GM19351 (cell line): ENCODE data around the gene MT1A.

Experiments
- ATAC-seq: cut with Tn5 transposase; IDR thresholded peaks from one replicate; pipeline ENCODE4 v1.9.1; 2021; ENCODE audit warnings: mild to moderate bottlenecking, moderate library complexity; ENCODE audit not compliant: unreplicated experiment

Gene MT1A

DNA sequence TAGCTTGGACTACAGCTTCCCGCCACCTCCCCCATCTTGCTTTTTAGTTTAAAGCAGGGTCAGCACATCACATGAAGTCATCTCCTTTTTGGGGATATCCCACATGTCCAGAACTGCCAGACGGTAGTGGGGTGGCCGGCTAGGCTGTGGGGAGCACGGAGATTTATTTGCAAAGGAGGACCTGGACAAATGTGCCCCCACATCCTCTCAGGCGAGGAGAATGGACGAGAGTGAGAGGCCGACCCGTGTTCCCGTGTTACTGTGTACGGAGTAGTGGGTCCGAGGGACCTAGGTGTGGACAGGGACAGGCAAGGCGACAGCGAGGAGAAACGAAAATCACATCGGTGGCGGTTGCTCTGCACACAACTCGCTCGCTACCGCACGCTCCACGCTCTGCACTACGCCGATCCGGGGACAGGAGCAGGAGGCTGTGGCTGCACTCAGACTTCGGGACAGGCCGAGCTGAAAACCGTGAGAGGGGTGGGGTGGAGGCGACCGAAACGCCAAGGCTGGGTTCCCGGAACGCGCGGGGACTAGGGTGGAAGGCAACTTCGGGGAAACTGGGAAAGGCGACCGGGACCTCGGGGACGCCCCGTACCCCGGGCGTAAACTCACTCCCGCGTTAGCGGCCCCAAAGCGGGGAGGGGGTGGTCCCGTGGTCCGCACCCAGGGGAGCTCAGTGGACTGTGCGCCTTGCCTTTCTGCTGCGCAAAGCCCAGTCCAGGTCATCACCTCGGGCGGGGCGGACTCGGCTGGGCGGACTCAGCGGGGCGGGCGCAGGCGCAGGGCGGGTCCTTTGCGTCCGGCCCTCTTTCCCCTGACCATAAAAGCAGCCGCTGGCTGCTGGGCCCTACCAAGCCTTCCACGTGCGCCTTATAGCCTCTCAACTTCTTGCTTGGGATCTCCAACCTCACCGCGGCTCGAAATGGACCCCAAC, at the start of gene MT1A:
MT1A (plus strand) TSS at position 853 of the 937 bp plus-strand sequence; CDS start at position 926, 73 bp downstream.
- ATAC-seq: no peak

DNA sequence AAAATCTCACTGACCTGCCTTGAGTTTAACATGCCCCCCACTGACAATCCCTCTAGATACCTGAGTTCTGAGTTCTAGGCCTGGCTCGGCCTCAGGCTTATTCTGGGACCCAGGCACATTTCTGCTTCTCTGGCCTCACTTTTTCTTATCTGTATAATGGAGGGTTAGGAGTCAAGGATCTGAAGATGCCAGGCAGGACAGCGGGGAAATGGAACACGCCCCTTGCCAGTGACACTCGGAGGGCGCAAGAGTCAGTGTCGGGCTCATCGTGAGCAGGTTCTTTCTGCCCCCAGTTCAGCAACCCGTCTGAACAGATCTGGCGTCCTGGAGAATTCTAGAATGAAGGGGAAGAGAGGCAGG, 49.7 kb upstream of the MT1A start:
- no peak for ATAC-seq

DNA sequence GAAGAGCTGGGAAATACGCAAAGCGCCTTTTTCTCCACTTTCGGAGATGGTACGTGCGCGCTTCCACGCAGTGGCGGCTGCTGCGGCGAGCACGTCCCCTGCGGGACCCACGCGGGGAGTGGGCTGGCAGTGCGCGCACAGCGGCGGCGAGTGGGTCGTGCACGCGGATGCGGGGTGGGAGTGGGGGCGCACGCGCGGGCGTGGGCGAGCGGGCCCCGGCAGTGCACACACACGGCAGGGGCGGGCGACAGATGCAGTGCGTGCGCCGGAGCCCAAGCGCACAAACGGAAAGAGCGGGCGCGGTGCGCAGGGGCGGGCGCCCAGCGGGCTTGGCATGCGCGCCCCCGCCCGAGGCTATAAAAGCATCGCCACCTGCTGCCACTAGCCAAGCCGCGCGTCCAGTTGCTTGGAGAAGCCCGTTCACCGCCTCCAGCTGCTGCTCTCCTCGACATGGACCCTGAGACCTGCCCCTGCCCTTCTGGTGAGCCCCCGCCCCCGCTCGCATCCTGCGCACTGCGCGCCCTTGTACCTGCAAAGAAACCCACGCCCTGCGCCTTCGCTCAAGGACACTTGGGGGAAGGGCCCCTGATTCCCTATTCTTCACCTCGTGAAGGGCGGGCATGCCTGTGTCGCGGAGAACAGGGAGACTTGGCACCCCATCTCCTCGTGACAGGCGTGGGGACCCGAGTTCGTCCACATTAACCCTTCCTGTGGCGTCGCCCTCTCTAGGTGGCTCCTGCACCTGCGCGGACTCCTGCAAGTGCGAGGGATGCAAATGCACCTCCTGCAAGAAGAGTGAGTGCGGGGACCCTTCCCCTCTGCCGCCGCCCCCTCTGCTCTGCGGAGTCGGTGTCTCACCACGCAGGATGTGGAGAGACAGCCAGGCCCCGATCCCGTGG, 49.1 kb upstream of the MT1A start, which contains the start of gene MT3:
MT3 (plus strand) TSS at position 388 of the 899 bp plus-strand sequence; CDS start at position 451, 63 bp downstream.
- no peak for ATAC-seq

DNA sequence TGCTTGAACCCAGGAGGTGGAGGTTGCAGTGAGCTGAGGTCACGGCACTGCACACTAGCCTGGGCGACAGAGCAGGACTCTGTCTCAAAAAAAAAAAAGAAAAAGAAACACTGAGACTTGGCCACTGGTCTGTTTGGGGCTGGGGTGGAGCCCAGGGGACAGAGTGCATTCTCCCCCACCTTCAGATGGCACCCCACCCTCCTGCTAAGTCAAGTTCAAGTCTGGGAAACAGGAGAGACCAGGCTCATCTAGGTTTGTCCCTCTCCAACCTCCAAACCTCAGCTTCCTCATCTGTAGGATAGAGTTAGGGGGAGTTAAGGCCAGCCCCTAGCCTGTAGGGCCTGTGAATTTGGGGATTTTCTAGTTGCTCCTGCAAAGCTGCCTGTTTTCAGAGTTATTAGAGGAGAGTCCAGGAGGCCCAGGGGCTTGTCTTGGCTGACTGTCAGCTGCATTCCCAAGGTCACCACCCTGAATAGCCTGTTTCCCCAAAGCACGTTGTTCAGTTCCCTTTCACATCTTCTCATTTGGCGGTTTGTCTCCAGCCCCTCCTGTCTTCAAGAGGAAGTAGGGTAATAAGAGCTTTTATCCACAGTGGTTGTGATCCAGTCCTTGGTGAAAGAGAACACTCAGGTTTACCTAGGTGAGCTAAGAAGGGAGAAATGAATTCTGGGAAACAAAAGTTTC, 46.9 kb upstream of the MT1A start:
- no peak for ATAC-seq

DNA sequence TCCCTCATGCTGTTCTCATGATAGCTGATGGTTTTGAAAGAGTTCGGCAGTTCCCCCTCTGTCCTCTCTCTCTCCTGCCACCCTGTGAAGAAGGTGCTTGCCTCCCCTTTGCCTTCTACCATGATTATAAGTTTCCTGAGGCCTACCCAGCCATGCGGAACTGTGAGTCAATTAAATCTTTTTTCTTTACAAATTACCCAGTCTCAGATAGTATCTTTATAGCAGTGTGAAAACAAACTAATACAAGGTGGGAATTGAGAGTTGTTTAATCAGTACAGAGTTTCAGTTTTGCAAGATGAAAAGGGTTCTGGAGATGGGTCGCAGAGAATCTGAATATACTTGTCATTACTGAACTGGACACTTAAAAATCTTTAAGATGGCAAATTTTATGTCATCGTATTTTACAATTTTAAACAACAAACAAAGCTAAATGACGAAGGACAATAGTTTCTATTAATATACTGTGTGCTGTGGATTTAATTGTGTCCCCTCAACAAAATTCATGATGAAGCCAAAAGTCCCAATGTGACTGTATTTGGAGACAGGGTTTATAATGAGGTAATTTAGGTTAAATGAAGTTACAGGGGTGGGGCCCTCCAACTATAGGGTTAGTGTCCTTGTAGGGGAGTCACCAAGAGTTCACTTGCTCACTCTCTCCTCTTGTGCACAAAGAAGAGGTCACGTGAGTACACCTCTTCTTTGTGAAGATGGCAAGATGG, 44.7 kb upstream of the MT1A start:
- no peak for ATAC-seq

DNA sequence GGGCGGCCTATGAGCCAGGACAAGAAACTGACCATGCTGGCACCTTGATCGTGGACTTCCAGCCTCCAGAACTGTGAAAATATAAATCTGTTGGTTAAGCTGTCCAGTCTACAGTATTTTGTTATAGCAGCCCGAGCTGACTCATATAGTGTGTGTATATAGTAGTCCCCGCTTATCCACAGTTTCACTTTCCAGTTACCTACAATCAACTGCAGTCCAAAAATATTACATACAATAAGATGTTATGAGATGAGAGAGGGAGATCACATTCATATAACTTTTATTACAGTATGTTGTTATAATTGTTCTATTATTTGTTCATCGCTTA, 44.2 kb upstream of the MT1A start:
- ATAC-seq: no peak

DNA sequence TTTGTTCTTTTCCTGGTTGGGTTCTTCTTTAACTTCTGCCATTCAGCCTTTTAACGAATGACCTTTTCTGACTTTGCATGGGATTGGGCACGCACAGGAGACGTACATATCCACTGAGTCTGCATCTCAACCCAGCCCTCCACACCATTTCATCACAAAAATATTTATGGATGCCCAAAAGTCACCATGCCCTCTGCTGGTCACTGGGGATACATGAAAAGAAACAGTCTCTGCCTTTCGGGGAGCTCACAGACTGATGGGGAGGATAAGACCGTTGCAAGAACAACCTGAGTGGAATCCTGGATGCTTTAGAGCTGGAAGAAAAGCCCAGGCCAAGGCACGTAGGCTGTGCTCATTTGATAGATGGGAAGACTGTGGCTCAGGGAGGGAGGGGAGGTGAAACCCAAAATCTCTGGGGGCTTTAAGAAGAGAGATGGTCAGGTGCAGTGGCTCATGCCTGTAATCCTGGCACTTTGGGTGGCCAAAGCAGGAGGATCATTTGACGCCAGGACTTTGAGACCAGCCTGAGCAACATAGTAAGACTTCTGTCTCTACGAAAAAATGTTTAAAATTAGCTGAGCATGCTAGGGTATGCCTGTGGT, 38.0 kb upstream of the MT1A start:
- no peak for ATAC-seq

DNA sequence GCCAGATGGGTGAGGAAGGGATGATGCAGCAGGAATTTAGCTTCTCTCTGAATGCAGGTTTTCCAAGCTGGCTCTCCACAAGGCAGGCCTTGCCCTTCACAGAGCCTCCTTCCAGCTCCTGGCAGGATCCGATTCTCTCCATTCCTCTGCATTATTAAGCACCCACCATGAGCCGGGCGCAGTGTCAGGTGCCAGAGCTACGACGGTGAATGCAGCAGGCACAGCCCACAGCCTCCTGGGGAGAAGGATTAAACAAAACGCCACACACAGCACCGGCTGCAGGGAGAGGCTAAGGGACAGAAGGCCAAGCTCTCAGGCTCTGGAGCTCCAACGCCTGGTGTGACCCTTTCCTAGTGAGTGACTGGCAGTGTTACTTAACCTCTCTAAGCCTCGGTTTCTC, 37.1 kb upstream of the MT1A start:
- no peak for ATAC-seq

DNA sequence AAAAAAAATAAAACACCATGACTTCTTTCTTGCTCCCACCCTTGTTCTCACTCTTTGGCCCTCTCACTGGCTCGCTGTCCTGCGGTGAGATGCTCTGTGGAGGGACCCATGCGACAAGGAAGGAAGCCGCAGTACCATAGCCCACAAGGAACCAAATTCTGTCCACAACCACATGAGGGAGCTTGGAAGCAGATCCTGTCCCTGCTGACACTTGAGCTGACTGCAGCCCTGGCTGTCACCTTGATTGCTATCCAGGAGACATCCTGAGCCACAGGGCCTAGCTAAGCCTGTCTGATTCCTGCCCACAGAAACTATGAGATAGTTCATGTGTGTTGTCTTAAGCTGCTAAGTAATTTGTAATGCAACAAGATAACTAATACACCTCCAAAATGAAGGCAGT, 34.9 kb upstream of the MT1A start:
- no peak for ATAC-seq

DNA sequence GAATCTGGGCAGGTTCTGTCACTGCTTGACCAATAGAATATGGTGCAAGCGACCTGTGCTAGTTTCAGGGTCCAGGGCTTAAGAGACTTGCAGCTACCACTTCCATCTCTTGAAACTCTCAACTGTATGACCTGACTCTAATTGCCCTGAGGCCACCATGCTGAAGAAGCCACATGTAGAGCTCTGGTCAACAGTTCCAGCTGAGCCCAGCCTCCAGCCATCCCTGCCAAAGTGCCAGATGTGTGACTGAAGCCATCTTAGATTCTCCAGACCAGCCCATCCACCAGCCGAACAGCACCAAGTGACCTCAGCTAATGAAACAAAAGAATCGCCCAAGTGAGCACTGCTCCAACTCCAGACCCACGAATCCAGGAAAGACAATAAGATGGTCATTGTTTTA, 33.5 kb upstream of the MT1A start:
- ATAC-seq: no peak

DNA sequence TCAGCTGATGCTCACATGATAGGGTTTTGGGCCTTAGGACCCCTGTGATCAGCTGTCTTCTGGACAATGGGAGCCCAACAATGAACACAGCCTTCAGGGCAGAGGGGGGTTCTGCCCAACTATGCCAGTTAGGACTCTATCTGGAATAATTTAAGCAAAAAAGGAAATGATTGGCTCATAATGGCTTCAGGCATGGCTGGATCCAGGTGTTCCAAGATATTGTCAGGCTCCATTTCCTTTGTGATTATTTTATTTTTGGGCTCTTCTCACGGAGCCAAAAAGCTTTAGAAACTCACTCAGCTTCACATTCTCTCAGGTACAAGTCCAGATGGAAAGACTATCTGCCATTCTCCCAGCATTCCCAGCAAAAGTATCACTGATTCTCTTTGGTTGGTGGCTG, 33.0 kb upstream of the MT1A start:
- no peak for ATAC-seq

DNA sequence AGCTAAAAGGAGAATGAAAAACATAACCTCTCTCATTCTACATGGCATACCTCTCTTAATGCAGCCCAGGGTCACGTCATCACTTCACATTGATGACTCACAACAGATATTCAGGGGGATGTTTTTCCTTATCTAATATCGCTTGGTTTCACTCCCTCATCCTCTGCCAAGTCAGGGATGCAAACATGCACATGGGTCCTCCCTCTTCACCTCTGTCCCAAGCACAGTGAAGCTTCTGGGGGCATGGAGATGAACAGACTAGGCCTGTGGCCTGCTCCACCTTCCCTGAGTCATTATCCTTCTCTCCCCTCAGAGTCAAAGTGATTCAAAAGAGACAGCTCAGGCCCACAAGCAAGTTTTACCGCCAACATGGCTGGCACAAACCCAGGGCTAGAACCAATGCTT, 32.4 kb upstream of the MT1A start:
- ATAC-seq: no peak

DNA sequence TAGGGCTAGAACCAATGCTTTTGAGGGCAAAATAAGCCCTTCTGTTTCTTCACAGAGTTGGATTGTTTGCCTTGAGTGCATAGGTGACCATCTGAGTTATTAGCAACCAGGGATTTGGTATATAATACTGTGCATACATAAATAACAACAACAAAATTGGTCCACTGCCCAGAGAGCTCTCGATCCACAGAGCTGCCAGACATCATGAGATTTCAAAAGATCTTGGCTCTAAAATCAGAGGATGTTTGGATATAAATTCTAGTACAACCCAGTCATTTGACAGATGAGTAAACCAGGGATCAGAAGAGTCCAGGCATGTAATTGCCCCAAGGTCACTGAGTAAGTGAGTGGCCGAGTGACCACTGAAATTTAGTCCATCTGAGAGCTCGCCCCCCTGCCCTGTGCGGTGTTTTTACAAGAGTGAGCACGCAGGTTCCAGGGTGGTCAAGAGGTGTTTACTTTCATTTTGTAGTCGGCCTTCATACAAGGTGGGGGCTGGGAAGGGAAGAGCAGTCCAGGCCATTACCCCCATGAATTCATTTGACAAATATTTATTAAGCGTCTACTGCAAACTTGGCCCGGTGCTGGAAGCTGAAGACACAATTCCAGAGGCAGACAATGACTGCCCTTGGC, 31.9 kb upstream of the MT1A start:
- ATAC-seq: no peak

DNA sequence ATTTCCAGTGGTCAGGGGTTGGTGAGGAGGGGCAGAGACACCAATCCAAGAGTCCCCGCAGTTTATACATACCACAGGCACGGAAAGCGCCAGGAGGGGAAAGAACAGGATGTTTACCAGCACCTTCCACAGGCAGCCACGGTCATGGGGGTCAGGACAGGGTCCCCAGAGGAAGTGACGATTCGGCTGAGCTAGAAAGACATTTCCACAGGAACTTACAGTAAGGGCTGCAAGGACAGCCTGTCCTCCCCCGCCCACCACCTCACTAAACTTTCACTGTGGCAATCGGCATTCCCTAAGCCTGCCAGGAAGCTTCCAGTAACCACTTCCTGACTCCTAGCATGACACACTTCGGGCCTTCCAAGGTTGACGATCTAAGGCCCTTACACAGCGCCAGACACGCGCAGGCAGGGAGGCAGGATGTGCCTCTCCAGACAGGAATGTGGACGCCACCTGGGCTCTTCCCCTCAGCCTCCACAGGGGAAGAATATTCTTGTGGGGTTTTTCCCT, 31.3 kb upstream of the MT1A start:
- ATAC-seq: no peak

DNA sequence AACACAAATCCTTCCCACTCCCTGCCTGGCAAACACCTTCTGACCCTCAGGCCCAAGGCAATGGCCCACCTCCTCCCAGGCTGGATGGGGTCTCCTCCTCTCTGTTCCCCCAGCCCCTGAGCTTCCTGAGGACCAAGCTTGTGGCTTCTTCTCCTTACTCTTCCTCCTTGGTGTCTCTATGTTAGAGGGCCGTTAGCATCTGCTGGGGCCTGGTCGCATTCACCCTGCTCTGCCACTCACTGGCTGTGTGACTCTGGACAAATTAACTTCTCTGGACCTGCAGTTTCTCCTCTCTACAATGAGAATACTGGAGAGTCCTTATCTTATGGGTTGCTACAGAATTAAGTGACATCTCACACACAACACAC, 30.8 kb upstream of the MT1A start:
- no peak for ATAC-seq

DNA sequence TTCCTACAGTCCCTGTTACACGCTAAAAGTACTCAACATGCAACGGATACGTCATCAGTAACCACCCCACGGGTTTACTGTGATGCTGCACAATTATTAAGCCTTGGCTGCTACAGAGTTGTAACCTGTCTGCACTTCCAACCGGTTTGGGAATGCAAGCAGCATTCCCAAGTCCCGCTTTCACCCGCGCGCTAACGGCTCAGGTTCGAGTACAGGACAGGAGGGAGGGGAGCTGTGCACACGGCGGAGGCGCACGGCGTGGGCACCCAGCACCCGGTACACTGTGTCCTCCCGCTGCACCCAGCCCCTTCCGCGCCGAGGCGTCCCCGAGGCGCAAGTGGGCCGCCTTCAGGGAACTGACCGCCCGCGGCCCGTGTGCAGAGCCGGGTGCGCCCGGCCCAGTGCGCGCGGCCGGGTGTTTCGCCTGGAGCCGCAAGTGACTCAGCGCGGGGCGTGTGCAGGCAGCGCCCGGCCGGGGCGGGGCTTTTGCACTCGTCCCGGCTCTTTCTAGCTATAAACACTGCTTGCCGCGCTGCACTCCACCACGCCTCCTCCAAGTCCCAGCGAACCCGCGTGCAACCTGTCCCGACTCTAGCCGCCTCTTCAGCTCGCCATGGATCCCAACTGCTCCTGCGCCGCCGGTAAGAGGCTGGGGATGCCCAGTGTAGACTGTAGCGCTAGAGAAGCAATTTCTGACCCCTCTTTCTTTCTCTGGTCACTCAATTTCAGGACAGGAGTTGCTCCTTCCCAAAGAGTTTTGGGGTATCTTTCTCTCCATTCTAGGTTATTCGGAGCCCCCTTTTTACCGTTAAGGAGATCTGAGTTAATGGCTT, 30.2 kb upstream of the MT1A start, which contains the start of gene MT2A:
MT2A (plus strand) TSS at position 542 of the 833 bp plus-strand sequence; CDS start at position 614, 72 bp downstream.
- peak; percentile 91 for ATAC-seq

DNA sequence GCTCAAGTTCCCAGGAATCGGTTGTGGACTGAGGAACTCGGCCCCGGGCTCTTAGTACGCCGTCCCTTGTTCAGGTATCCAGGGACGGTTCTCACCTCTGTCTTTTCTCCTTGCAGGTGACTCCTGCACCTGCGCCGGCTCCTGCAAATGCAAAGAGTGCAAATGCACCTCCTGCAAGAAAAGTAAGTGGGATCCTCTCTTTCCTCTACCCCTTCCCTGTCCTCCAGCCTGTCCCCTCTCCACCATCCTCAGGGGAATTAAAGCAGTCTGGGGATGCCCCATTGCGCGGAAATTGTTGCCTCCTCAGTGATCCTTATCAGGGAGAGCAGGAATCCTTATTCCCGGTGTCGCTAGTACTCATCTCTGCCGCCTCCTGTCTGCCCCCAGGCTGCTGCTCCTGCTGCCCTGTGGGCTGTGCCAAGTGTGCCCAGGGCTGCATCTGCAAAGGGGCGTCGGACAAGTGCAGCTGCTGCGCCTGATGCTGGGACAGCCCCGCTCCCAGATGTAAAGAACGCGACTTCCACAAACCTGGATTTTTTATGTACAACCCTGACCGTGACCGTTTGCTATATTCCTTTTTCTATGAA, 29.5 kb upstream of the MT1A start:
- ATAC-seq: no peak

DNA sequence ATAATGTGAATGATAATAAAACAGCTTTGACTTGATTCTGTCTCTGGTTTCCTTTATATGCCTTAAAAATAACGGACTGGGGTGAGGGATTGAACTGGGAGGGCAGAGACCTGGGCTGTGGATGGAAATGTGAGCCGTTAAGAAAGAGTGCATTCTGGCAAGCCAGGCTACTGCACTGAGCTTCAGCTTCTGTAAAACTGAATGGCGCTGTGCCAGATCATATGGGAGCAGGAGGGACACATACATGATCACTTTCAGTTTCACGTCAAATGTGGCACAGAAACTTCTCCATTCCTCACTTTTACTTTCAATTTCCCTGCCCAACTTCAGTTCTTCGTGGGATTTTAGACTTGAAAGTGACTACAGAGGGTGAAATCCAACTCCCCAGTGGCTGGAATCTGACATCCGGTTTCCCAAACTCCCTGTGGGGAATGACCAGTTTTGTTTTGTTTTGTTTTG, 29.0 kb upstream of the MT1A start:
- peak; percentile 48 for ATAC-seq
